GM21737 (cell line): ENCODE data around the gene PRRC2C.

Experiments used
- ATAC-seq: cut with Tn5 transposase; IDR thresholded peaks from one replicate; pipeline ENCODE4 v1.9.1; 2021; ENCODE audit warnings: mild to moderate bottlenecking, moderate library complexity; ENCODE audit not compliant: unreplicated experiment

PRRC2C gene

GRCh38 chr1:171627020-171627419, 141.7 kb downstream of the PRRC2C start:
- no peak for ATAC-seq

- no peak for ATAC-seq
Observed at GRCh38 chr1:171628225-171628624, 142.9 kb downstream of the PRRC2C start.

GRCh38 chr1:171635661-171636060, 150.3 kb downstream of the PRRC2C start:
- ATAC-seq: no peak

GRCh38 chr1:171636141-171636540, 150.8 kb downstream of the PRRC2C start:
- ATAC-seq: no peak

DNA sequence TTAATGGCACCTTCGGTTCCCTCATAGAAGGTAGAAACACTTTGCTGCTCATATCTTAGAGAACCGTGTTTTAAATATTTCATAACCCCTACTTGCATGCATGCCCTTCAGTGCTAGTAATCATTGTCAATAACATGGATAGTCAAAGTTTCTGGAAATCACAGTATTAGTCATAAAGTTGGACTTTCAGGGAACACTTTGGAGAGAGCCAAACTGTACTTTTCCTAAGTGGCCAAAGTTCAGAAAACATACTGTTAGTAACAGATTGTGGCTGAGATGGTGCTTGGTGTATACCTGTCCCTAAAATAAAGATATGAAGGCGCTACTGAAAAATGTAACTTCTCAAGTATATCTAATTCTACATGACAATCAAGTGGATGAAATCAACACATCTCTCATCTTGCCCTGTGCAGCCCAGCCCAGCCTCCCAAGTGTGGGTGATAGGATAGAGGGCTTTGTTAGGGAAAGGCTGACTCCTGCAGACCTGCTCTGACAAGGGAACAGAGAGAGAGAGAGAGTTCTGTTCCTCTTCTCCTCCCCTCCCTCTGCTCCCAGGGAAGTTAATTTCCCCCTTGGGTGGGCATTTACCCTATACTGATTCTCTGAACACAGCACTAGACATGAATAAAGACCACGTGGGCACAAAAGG, 152.7 kb downstream of the PRRC2C start:
- ATAC-seq: no peak

DNA sequence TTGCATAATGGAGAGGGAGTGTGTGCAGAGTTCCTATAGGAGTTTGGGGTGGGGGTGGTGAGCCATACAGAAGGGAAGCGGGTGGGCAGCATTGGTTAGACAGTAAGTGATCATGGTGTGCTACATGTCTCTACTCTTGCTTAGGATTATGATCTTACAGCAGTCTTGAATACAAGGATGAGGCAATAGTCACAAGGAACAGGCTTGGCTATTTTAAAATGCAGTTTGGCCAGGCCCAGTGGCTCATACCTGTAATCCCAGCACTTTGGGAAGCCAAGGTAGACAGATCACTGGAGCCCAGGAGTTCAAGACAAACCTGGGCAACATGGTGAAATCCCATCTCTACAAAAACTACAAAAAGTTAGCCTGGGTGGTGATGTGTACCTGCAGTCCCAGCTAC, 154.9 kb downstream of the PRRC2C start:
- ATAC-seq: no peak

- no peak for ATAC-seq
Observed at GRCh38 chr1:171641076-171641864, 155.9 kb downstream of the PRRC2C start.

DNA sequence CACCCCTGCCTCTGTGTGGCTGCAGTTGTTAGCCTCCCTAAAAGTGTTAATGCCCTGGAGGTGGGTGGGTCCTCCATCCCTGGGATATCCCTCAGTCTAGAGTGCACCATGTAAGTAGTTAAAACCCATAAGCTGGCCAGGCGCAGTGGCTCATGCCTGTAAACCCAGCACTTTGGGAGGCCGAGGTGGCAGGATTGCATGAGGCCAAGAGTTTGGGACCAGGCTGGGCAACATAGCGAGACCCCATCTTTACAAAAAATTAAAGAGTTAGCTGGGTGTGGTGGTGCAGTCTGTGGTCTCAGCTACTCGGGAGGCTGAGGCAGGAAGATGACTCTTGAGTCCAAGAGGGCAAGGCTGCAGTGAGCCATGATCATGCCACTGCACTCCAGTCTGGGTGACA, 156.9 kb downstream of the PRRC2C start:
- ATAC-seq: no peak
